ENCODE measurements around the gene DIP2C. TPM values are rescaled to one million over a fixed set of nuclear protein-coding genes. Genes with fewer than 3 reads are reported as not detected.

DIP2C gene
- total RNA-seq, 2 experiments from 2014 or later, result 0.85 to 0.95 TPM

DNA sequence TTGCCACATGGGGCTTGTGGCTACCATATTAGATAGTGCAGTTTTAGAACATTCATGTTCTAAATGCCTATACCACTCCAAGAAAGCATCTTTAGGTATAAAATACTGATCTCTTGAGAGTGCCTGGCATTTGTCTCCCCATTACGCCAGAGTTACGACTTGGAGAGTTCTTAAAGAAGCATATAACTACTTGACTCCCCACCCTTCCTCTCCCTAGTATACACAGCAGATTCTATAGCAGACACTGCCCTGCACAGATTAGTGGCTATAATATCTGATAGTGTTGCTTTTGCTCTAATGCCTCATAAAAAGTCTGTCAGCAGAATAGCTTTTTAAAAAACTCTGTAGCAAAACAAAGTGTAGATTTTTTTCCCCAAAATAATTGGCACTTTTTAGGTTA lies 463.4 kb downstream of the DIP2C start:
- no peak for ATAC-seq
- Mint-ChIP-seq H3K27ac (no peak overlapping the region), H3K4me1 (ENCODE audit: low read depth) (peaks cover 16% of the 10 kb centered on the region), H3K36me3 (ENCODE audit: low read depth) (peaks cover 3% of the 10 kb centered on the region), H3K27me3 (no peaks in the 10 kb centered on the region), H3K4me3 (no peak overlapping the region), H3K9me3 (no peaks in the 10 kb centered on the region)
- DNase-seq, result no peak
- TF ChIP-seq, protein P1, sequence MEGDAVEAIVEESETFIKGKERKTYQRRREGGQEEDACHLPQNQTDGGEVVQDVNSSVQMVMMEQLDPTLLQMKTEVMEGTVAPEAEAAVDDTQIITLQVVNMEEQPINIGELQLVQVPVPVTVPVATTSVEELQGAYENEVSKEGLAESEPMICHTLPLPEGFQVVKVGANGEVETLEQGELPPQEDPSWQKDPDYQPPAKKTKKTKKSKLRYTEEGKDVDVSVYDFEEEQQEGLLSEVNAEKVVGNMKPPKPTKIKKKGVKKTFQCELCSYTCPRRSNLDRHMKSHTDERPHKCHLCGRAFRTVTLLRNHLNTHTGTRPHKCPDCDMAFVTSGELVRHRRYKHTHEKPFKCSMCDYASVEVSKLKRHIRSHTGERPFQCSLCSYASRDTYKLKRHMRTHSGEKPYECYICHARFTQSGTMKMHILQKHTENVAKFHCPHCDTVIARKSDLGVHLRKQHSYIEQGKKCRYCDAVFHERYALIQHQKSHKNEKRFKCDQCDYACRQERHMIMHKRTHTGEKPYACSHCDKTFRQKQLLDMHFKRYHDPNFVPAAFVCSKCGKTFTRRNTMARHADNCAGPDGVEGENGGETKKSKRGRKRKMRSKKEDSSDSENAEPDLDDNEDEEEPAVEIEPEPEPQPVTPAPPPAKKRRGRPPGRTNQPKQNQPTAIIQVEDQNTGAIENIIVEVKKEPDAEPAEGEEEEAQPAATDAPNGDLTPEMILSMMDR (IDR thresholded peaks at IDR 0.05), result no peak
- CTCF ChIA-PET, result interaction anchor here (2.0 kb wide), 1 partner anchor 8 kb away, joined by 4 read pairs; no protein-coding TSS in a partner anchor
- POLR2A ChIA-PET, result no interaction called here
- intact Hi-C loops (cut with micrococcal nuclease), result no loop called here

DNA sequence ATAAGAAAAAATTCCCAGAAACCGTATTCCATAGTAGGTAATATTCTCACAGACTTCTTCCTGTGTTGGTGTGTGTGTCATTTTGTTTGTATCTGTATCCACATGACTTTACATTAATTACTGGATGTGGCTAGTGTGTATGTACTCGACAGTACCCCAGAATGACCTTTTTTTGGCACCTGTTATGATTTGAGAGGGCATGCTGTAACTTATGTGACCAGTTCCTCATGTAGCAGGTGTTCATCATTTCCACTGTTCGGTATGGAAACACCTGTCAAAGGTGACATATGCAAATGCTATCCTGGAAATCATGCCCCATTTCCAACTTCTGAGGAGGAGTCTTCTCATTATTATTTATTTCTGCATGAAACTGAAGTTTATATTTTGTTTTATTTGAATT lies 464.9 kb downstream of the DIP2C start:
- Mint-ChIP-seq H3K4me1 (ENCODE audit: low read depth) (peaks cover 25% of the 10 kb centered on the region), H3K36me3 (ENCODE audit: low read depth) (peaks cover 3% of the 10 kb centered on the region), H3K27ac (no peak overlapping the region), H3K4me3 (no peak overlapping the region), H3K27me3 (no peaks in the 10 kb centered on the region), H3K9me3 (no peaks in the 10 kb centered on the region)
- CTCF ChIA-PET, result no interaction called here
- ATAC-seq, result no peak
- DNase-seq, result no peak
- POLR2A ChIA-PET, result no interaction called here
- intact Hi-C loops (cut with micrococcal nuclease), result no loop called here
- TF ChIP-seq, protein P1 (IDR thresholded peaks at IDR 0.05), result no peak

Small RNAs within 50 kb of the gene (microRNA-seq; reads per million reads assigned to microRNA genes)
- gene MIR5699 (ENCODE audit: borderline microRNAs expressed, borderline replicate concordance), result not detected

Other genes with a start within 250 kb of the DIP2C start
- gene LARP4B, start 242.0 kb upstream of the DIP2C start, total RNA-seq, result 100 to 1,000 TPM; 101 to 104 TPM